Fibroblast of lung (primary cell): ENCODE results near the gene CDHR4. TPM values are rescaled to one million over a fixed set of nuclear protein-coding genes. Genes with fewer than 3 reads are reported as not detected.

Experiments used
- DNase-seq, 2 donors: peaks; one replicate each; pipeline versions ENCODE4 v3.0.0 to v3.0.0-alpha.2; 2010; ENCODE audit warnings: low read depth in 2 of 2
- H2AFZ ChIP-seq: 2 replicates; pipeline ENCODE4 v1.5.1; 2012; ENCODE audit warnings: low read length, control low read depth, inconsistent platforms
- H3K27ac ChIP-seq: 2 replicates; pipeline ENCODE4 v1.5.1; 2011; ENCODE audit warnings: low read length, control low read depth; ENCODE audit not compliant: insufficient read depth
- H3K27me3 ChIP-seq: 2 replicates; pipeline ENCODE4 v1.5.1; 2011; ENCODE audit warnings: mild to moderate bottlenecking, low read length; ENCODE audit not compliant: control insufficient read depth, insufficient read depth
- H3K36me3 ChIP-seq: 2 replicates; pipeline ENCODE4 v1.5.1; 2011; ENCODE audit warnings: low read length; ENCODE audit not compliant: control insufficient read depth, insufficient read depth
- H3K4me1 ChIP-seq: 2 replicates; pipeline ENCODE4 v1.5.1; 2011; ENCODE audit warnings: low read length; ENCODE audit not compliant: control insufficient read depth, insufficient read depth; ENCODE audit errors: extremely low read depth
- H3K4me2 ChIP-seq: 2 replicates; pipeline ENCODE4 v1.5.1; 2011; ENCODE audit warnings: low read length, control low read depth; ENCODE audit not compliant: insufficient read depth; ENCODE audit errors: extremely low read depth
- H3K4me3 ChIP-seq, 4 experiments: fragments of 200-600 bp in 1 of 4; sonication (generic) in 1 of 4; replicated peaks in 1 of 4; 2 replicates each; pipeline ENCODE4 v1.5.1; 2011 to 2016; ENCODE audit warnings: low read length in 4 of 4, low read depth in 3 of 4, mild to moderate bottlenecking in 3 of 4, control low read depth in 2 of 4, inconsistent platforms in 1 of 4, mixed read lengths in 1 of 4; ENCODE audit not compliant: insufficient read depth in 1 of 4; ENCODE audit errors: control extremely low read depth in 1 of 4
- H3K79me2 ChIP-seq: 2 replicates; pipeline ENCODE4 v1.5.1; 2012; ENCODE audit warnings: mild to moderate bottlenecking, low read length, inconsistent platforms; ENCODE audit not compliant: control insufficient read depth, insufficient read depth
- H3K9ac ChIP-seq: 2 replicates; pipeline ENCODE4 v1.5.1; 2011; ENCODE audit warnings: mild to moderate bottlenecking, low read length, control low read depth; ENCODE audit not compliant: insufficient read depth
- H3K9me3 ChIP-seq: 2 replicates; pipeline ENCODE4 v1.5.1; 2012; ENCODE audit warnings: low read depth, low read length; ENCODE audit not compliant: control insufficient read depth, insufficient read depth
- H4K20me1 ChIP-seq: 2 replicates; pipeline ENCODE4 v1.5.1; 2011; ENCODE audit warnings: low read length; ENCODE audit not compliant: control insufficient read depth, insufficient read depth; ENCODE audit errors: extremely low read depth
- EZH2 ChIP-seq: IDR thresholded peaks from 2 replicates; pipeline ENCODE4 v1.5.1; 2012; ENCODE audit warnings: low read length, control low read depth, mild to moderate bottlenecking; ENCODE audit errors: missing control alignments
- polyA plus RNA-seq, 2 donors: library from polyadenylated mRNA; depleted of rRNA in 1 of 2; stranded (reverse) in 1 of 2; unstranded in 1 of 2; fragments of >200 nt; gene quantifications; 2 replicates each; pipeline ENCODE4 v1.2.1, GENCODE V29; 2011 to 2012; ENCODE audit warnings: missing spikeins in 1 of 2
- total RNA-seq: library from RNA; depleted of rRNA; stranded (reverse); fragments of >200 nt; gene quantifications from 2 replicates; pipeline ENCODE4 v1.2.1, GENCODE V29; 2014
- TF ChIP-seq, protein P1 (sequence below), 2 donors: IDR thresholded peaks in 1 of 2; conservative IDR thresholded peaks in 1 of 2; 1 replicate in 1 of 2; 2 replicates in 1 of 2; pipeline ENCODE4 v1.5.1; 2011 to 2012; ENCODE audit warnings: low read length in 2 of 2, control low read depth in 1 of 2, inconsistent platforms in 1 of 2, low read depth in 1 of 2, mild to moderate bottlenecking in 1 of 2

CDHR4 gene
- total and polyA plus RNA-seq, 2 donors (not counting 1 experiment from before 2014, with no cell fraction given): not detected

DNA sequence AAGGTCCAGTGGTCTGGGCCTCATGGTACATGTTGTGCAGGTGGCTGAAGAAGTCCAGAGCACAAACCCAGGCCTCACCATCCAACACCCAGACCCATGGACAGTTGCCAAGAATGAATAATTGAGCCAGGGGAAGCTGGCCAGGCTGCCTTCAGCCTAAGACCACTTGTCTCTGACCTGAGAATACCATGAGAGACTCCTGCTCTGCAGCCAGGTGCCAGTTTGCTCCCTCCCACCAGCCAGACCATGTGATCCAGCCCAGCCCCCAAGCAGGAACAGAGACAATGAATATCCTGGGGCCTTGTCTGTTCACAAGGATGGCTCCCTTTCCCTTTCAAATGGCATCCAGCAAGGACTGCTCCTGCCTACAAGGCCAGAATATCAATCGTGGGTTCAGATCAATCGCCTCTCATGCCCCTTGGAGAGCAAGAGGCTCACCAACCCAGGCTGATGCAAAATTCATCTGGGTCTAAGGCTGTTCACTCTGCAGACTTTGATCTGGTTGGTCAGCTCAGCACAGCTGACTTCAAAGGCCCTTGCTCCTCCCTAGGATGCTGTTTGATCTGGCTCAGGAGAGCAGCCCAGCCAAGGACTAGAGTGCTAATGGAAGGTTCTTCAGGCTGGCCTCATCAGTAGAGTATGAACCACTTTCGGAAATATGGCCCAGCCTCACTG lies 43.3 kb upstream of the CDHR4 start:
- H3K9me3 ChIP-seq: no peaks in the 10 kb centered on the region
- no peak for TF ChIP-seq EZH2
- TF ChIP-seq, protein P1, sequence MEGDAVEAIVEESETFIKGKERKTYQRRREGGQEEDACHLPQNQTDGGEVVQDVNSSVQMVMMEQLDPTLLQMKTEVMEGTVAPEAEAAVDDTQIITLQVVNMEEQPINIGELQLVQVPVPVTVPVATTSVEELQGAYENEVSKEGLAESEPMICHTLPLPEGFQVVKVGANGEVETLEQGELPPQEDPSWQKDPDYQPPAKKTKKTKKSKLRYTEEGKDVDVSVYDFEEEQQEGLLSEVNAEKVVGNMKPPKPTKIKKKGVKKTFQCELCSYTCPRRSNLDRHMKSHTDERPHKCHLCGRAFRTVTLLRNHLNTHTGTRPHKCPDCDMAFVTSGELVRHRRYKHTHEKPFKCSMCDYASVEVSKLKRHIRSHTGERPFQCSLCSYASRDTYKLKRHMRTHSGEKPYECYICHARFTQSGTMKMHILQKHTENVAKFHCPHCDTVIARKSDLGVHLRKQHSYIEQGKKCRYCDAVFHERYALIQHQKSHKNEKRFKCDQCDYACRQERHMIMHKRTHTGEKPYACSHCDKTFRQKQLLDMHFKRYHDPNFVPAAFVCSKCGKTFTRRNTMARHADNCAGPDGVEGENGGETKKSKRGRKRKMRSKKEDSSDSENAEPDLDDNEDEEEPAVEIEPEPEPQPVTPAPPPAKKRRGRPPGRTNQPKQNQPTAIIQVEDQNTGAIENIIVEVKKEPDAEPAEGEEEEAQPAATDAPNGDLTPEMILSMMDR (conservative IDR thresholded peaks at IDR 0.05 in 1 of 2, IDR thresholded peaks at IDR 0.05 in 1 of 2; ENCODE audit: low read depth in 1 of 2, low read length in 2 of 2): no peak
- no peak overlapping the region for H3K27ac ChIP-seq

DNA sequence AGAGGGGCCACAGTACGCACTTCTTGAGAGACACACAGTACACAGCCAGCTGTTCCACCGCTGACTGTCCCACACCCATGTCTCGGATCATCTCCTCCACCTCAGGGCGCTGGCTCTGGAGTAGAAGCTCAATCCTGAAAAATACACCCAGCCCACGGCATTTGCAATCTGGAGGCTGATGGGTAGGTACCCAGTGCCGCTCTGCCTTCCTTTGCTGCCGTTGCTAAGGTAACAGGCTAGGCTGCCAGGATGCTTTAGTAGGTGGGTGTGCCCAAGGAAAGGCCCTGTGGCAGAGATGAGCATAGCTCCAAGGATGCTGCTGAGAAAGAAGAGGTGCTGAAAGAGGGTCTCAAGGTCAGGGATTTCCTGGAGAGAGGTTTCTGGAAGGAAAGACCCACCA lies 42.1 kb upstream of the CDHR4 start:
- no peak overlapping the region for H3K4me2 ChIP-seq
- H3K79me2 ChIP-seq: no peaks in the 10 kb centered on the region
- H3K4me1 ChIP-seq: peaks cover 8% of the 10 kb centered on the region
- no peaks in the 10 kb centered on the region for H4K20me1 ChIP-seq
- H3K36me3 ChIP-seq: no peaks in the 10 kb centered on the region
- no peak for DNase-seq
- H3K27me3 ChIP-seq: no peaks in the 10 kb centered on the region
- no peak for TF ChIP-seq EZH2
- TF ChIP-seq, protein P1 (conservative IDR thresholded peaks at IDR 0.05 in 1 of 2, IDR thresholded peaks at IDR 0.05 in 1 of 2; ENCODE audit: low read depth in 1 of 2, low read length in 2 of 2): no peak
- H3K27ac ChIP-seq: no peak overlapping the region
- no peak overlapping the region for H3K9ac ChIP-seq
- no peak overlapping the region for H2AFZ ChIP-seq
- no peaks in the 10 kb centered on the region for H3K9me3 ChIP-seq
- no peak overlapping the region for H3K4me3 ChIP-seq

More for the DNA sequence above, 43.3 kb upstream of the CDHR4 start:
- Histone ChIP-seq H3K4me1 (peaks cover 8% of the 10 kb centered on the region), H3K27me3 (no peaks in the 10 kb centered on the region), H3K36me3 (no peaks in the 10 kb centered on the region), H3K4me3 (no peak overlapping the region), H2AFZ (no peak overlapping the region), H3K9ac (no peak overlapping the region), H3K79me2 (no peaks in the 10 kb centered on the region), H3K4me2 (no peak overlapping the region), H4K20me1 (no peaks in the 10 kb centered on the region)
- DNase-seq: no peak

DNA sequence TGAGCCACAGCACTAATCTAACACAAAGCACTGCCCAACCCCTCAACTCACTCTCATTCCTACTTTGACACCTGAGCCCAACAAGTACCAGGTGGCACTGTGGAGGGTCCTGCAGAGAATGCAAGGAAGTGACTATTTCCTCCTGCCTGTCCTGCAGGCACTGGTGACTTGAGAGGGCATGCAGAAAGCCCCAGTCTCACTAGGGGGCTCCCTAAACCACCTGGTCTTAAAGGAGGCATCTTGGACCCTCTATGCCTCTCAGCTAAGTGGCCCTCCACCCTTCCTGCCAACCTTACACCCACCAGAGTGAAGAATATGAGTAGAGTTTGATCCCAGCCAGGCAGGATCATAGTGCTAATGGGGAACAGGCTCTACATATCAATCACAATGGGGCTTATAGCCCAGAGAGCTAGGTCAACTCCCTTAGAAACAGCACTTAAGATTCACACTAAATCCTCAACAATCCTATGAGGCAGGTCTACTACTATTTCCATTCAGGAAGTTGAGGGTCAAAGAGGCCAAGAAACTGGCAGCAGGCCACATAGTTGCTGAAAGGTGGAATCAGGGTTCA lies 41.5 kb upstream of the CDHR4 start:
- Histone ChIP-seq H3K36me3 (no peaks in the 10 kb centered on the region), H3K4me3 (no peak overlapping the region), H3K4me1 (peaks cover 8% of the 10 kb centered on the region), H3K9ac (no peak overlapping the region), H4K20me1 (no peaks in the 10 kb centered on the region), H3K27ac (no peak overlapping the region), H3K9me3 (no peaks in the 10 kb centered on the region), H3K79me2 (no peaks in the 10 kb centered on the region), H3K27me3 (no peaks in the 10 kb centered on the region), H2AFZ (no peak overlapping the region), H3K4me2 (no peak overlapping the region)
- TF ChIP-seq, protein P1 (conservative IDR thresholded peaks at IDR 0.05 in 1 of 2, IDR thresholded peaks at IDR 0.05 in 1 of 2; ENCODE audit: low read depth in 1 of 2, low read length in 2 of 2): peak; percentile 27 to 48
- no peak for TF ChIP-seq EZH2
- peak in 1 of 2 donors; percentile 28 for DNase-seq
